Testis (tissue), 3 donors: Measurements from ENCODE around the gene TTC7B. TPM values are rescaled to one million over a fixed set of nuclear protein-coding genes. Genes with fewer than 3 reads are reported as not detected.

Experiments used
- DNase-seq: peaks from one replicate; pipeline ENCODE4 v3.0.0-alpha.2; 2019
- H3K27ac ChIP-seq, 2 donors: fragments of 200-600 bp; sonication (generic); one replicate each; pipeline ENCODE4 v1.5.1; 2019
- H3K27me3 ChIP-seq: fragments of 200-600 bp; sonication (generic); one replicate; pipeline ENCODE4 v1.5.1; 2019
- H3K36me3 ChIP-seq: fragments of 200-600 bp; sonication (generic); one replicate; pipeline ENCODE4 v1.5.1; 2017; ENCODE audit warnings: low read depth; ENCODE audit errors: missing control alignments
- H3K4me1 ChIP-seq: fragments of 200-600 bp; sonication (generic); one replicate; pipeline ENCODE4 v1.5.1; 2019
- H3K4me3 ChIP-seq, 2 donors: fragments of 200-600 bp; sonication (generic); one replicate each; pipeline ENCODE4 v1.5.1; 2017 to 2019
- H3K9me3 ChIP-seq: fragments of 200-600 bp; sonication (generic); one replicate; pipeline ENCODE4 v1.5.1; 2017
- CTCF ChIP-seq, 3 experiments: fragments of 450-650 bp in 2 of 3; fragments of 200-600 bp in 1 of 3; sonication (generic) in 1 of 3; IDR thresholded peaks; one replicate each; pipeline ENCODE4 v1.5.1; 2016 to 2019; ENCODE audit warnings: antibody characterized with exemption in 3 of 3, mild to moderate bottlenecking in 2 of 3, moderate library complexity in 1 of 3
- POLR2A ChIP-seq: fragments of 450-650 bp; IDR thresholded peaks from one replicate; pipeline ENCODE4 v1.6.1; 2017; ENCODE audit warnings: antibody characterized with exemption, mild to moderate bottlenecking, moderate library complexity
- WGBS, 2 donors: methylation state at CpG; one replicate each; pipeline ENCODE4 v1.1.5; 2018; 5-methylcytosine and 5-hydroxymethylcytosine counted together
- intact Hi-C: fragments of 100-400 bp; cut with DNase I; formaldehyde crosslinking; loops from one replicate; pipeline ENCODE4 v1.15.1; 2023; ENCODE audit warnings: low total_unique reads
- polyA plus RNA-seq: library from polyadenylated mRNA; stranded (reverse); fragments of 350-450 nt; fragmentation: Illumina TruSeq; extraction: RNeasy Lipid Tissue Mini Kit (QIAGEN cat#74804); gene quantifications from one replicate; pipeline ENCODE4 v1.2.3, GENCODE V29; 2014; ENCODE audit warnings: low read depth, low replicate concordance; ENCODE audit not compliant: insufficient read depth
- total RNA-seq, 2 donors: library from RNA; depleted of rRNA; stranded (reverse); fragments of >200 nt; gene quantifications; one replicate each; pipeline ENCODE4 v1.2.3, GENCODE V29; 2016

The TTC7B gene
- total and polyA plus RNA-seq, 3 donors from 2014 or later: 11.3 to 17.0 (median 12.1) TPM

- Histone ChIP-seq H3K27ac (no peak overlapping the region), H3K36me3 (no peaks in the 10 kb centered on the region), H3K4me3 (no peak overlapping the region), H3K9me3 (no peaks in the 10 kb centered on the region), H3K4me1 (no peaks in the 10 kb centered on the region), H3K27me3 (no peaks in the 10 kb centered on the region)
- 77 to 82% methylated on average over 10 of the region's 10 CpGs for WGBS, 2 donors
- no peak for TF ChIP-seq POLR2A
- TF ChIP-seq CTCF (IDR thresholded peaks at IDR 0.05): no peak
- DNase-seq: no peak
- intact Hi-C loops: no loop called here
Observed at GRCh38 chr14:90671382-90672234, 144.6 kb downstream of the TTC7B start.

DNA sequence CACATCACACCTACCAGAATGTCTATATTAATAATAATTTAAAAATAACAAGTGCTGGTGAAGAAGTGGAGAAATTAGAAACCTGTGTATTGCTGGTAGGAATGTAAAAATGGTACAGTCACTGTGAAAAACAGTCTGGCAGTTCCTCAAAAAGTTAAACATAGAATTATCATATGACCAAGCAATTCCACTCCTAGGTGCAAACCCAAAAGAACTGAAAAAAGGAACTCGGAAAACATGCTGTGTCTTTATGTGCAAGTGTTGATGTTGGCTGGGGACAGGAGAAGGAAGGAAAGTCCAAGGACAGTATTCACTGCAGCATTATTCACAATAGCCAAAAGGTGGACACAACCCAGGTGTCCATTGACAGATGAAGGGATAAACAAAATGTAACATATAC, 146.5 kb downstream of the TTC7B start:
- intact Hi-C loops: no loop called here
- no peak overlapping the region for H3K4me3 ChIP-seq
- no peak overlapping the region for H3K27ac ChIP-seq
- H3K9me3 ChIP-seq: no peaks in the 10 kb centered on the region
- no peaks in the 10 kb centered on the region for H3K27me3 ChIP-seq
- 75 to 81% methylated on average over 1 of the region's 1 CpG for WGBS, 2 donors
- H3K36me3 ChIP-seq: no peaks in the 10 kb centered on the region
- no peaks in the 10 kb centered on the region for H3K4me1 ChIP-seq
- no peak for DNase-seq
- no peak for TF ChIP-seq CTCF (IDR thresholded peaks at IDR 0.05)
- TF ChIP-seq POLR2A: no peak

DNA sequence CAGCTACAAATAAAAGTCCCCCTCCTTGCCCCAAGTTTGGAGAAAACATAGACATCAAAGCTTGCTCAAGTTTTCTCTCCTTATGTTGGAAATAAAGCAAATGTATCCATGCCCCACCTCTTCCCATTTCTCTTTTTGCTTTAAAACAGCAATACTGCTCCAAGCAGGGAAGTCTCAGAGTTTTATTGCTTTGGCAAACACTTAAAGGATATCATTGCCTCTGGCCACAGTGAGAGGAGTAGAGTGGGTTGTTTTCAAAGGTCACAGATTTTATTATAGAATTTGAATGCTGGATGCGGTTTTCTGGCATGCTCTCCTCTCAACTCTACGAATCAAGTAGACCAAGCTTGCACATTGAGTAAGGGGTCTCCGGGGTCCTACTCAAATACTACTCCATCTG, 149.7 kb downstream of the TTC7B start:
- DNase-seq: no peak
- Histone ChIP-seq H3K27ac (no peak overlapping the region), H3K9me3 (no peaks in the 10 kb centered on the region), H3K27me3 (no peaks in the 10 kb centered on the region), H3K36me3 (no peaks in the 10 kb centered on the region), H3K4me3 (no peak overlapping the region), H3K4me1 (no peaks in the 10 kb centered on the region)
- TF ChIP-seq CTCF (IDR thresholded peaks at IDR 0.05) (no peak), POLR2A (no peak)
- WGBS, 2 donors: 85 to 100% methylated on average over 3 of the region's 3 CpGs
- intact Hi-C loops: no loop called here

DNA sequence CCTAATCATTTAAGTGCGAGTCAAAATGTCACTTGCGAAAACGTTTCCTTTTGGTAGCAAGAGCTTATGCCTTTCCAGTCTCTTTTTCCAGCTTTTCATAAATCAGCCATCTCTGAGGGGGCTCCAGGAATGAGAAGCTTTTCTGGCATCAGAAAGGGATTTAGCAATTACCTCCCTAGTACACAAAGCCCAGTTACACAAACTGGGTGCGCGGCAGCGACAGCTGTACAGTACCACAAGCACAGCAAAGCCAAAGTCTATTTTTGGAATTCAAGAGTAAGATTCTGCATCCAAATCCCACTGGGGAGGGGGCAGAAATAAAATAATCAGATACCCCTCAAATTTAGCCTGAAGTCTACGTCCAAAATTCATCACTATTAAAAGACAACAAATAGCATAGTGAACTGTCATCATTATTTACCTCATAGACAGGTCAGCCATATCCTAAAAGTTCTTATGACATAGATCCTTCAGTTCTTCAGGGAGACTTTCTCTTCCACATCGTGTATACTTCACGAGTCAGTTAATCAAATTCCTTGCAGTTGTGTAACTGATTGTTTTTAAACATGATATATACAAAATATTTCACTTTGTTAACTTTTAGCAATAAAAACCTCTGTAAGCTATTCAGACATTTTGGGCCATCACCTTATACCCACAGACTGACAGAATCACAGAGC, 150.8 kb downstream of the TTC7B start:
- Histone ChIP-seq H3K27me3 (no peaks in the 10 kb centered on the region), H3K27ac (no peak overlapping the region), H3K9me3 (no peaks in the 10 kb centered on the region), H3K4me3 (no peak overlapping the region), H3K36me3 (no peaks in the 10 kb centered on the region), H3K4me1 (no peaks in the 10 kb centered on the region)
- intact Hi-C loops: no loop called here
- no peak for DNase-seq
- TF ChIP-seq POLR2A: no peak
- TF ChIP-seq CTCF (IDR thresholded peaks at IDR 0.05): no peak
- 82 to 83% methylated on average over 9 of the region's 9 CpGs for WGBS, 2 donors
